ENCODE results near the gene PAGE2. TPM values are rescaled to one million over a fixed set of nuclear protein-coding genes. Genes with fewer than 3 reads are reported as not detected.

PAGE2 gene
- total RNA-seq, 1 donor from 2014 or later: not detected

GRCh38 chrX:55119712-55120111 is 30.9 kb downstream of the PAGE2 start:
- Histone ChIP-seq H3K4me1 (no peaks in the 10 kb centered on the region), H3K27me3 (no peaks in the 10 kb centered on the region), H3K9me3 (no peaks in the 10 kb centered on the region), H3K27ac (no peak overlapping the region), H3K36me3 (no peaks in the 10 kb centered on the region), H3K4me3 (no peak overlapping the region)
- DNase-seq (ENCODE audit: low spot score in 2 of 2): no peak
- no peak for TF ChIP-seq CTCF (IDR thresholded peaks at IDR 0.05)
- intact Hi-C loops (cut with DNase I): no loop called here

GRCh38 chrX:55120761-55121358 is 32.0 kb downstream of the PAGE2 start:
- no peaks in the 10 kb centered on the region for H3K36me3 ChIP-seq
- H3K27me3 ChIP-seq: no peaks in the 10 kb centered on the region
- intact Hi-C loops (cut with DNase I): no loop called here
- TF ChIP-seq CTCF (IDR thresholded peaks at IDR 0.05): no peak
- H3K4me1 ChIP-seq: no peaks in the 10 kb centered on the region
- no peak for DNase-seq (ENCODE audit: low spot score in 2 of 2)
- H3K9me3 ChIP-seq: no peaks in the 10 kb centered on the region
- H3K27ac ChIP-seq: no peak overlapping the region
- no peak overlapping the region for H3K4me3 ChIP-seq

GRCh38 chrX:55123900-55124299 is 35.1 kb downstream of the PAGE2 start:
- H3K4me1 ChIP-seq: no peaks in the 10 kb centered on the region
- TF ChIP-seq CTCF (IDR thresholded peaks at IDR 0.05): no peak
- no peak overlapping the region for H3K27ac ChIP-seq
- H3K9me3 ChIP-seq: no peaks in the 10 kb centered on the region
- H3K4me3 ChIP-seq: no peak overlapping the region
- intact Hi-C loops (cut with DNase I): no loop called here
- no peaks in the 10 kb centered on the region for H3K36me3 ChIP-seq
- H3K27me3 ChIP-seq: no peaks in the 10 kb centered on the region
- no peak for DNase-seq (ENCODE audit: low spot score in 2 of 2)

DNA sequence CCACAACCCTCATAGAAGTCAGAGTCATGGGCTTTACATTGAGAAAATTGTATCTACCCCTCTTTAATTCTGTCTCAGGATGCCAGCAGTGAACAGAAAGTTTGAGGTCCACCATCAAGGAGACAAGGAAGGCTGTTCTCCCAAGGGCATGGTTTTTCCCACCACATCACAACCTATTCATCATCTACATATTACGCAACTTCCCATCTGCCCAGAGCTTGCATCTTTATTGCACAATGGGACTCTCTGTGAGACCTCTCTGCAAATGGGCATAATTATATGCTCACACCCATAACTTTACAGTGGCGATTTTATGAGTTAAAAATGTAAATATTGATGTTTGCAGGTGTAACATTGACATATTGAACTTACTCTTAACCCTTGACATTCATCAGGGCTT is 38.9 kb downstream of the PAGE2 start:
- no peak for DNase-seq (ENCODE audit: low spot score in 2 of 2)
- intact Hi-C loops (cut with DNase I): no loop called here
- H3K9me3 ChIP-seq: no peaks in the 10 kb centered on the region
- no peak overlapping the region for H3K4me3 ChIP-seq
- no peak overlapping the region for H3K27ac ChIP-seq
- H3K27me3 ChIP-seq: no peaks in the 10 kb centered on the region
- no peak for TF ChIP-seq CTCF (IDR thresholded peaks at IDR 0.05)
- no peaks in the 10 kb centered on the region for H3K4me1 ChIP-seq
- H3K36me3 ChIP-seq: no peaks in the 10 kb centered on the region

- H3K4me3 ChIP-seq: no peak overlapping the region
- H3K4me1 ChIP-seq: no peaks in the 10 kb centered on the region
- H3K27ac ChIP-seq: no peak overlapping the region
- intact Hi-C loops (cut with DNase I): no loop called here
- TF ChIP-seq CTCF (IDR thresholded peaks at IDR 0.05): no peak
- no peak for DNase-seq (ENCODE audit: low spot score in 2 of 2)
- H3K9me3 ChIP-seq: no peaks in the 10 kb centered on the region
- H3K36me3 ChIP-seq: no peaks in the 10 kb centered on the region
- no peaks in the 10 kb centered on the region for H3K27me3 ChIP-seq
Measured at GRCh38 chrX:55129361-55129760, 40.5 kb downstream of the PAGE2 start.

DNA sequence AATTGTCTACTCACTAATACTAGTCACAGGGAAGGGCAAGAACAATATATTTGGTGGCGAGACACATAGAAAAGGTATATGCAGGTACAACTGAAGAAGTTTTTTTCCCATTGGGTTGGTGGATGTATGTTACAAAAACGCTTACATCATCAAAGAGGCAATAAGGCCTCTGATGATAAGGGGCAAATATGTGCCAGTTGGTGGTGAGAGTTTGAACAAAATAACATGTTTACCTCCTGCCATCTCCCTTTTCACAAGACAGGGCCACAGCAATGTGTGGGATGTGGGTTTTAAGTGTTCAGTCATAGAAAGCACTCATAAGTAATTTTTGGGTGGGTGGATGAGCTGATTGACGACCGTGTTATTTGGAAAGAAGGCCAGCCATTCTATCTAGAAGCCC is 41.7 kb downstream of the PAGE2 start:
- H3K4me1 ChIP-seq: no peaks in the 10 kb centered on the region
- no peaks in the 10 kb centered on the region for H3K36me3 ChIP-seq
- intact Hi-C loops (cut with DNase I): loop anchor here (10.0 kb wide), 1 partner anchor 214 kb away; no protein-coding TSS in a partner anchor
- no peak for DNase-seq (ENCODE audit: low spot score in 2 of 2)
- no peak overlapping the region for H3K27ac ChIP-seq
- H3K9me3 ChIP-seq: no peaks in the 10 kb centered on the region
- no peak overlapping the region for H3K4me3 ChIP-seq
- H3K27me3 ChIP-seq: no peaks in the 10 kb centered on the region
- no peak for TF ChIP-seq CTCF (IDR thresholded peaks at IDR 0.05)

Measured in ascending aorta (tissue), 2 donors.